SK-N-MC (cell line): ENCODE measurements around the gene CCDC17.

Experiments
- EZH2 ChIP-seq: fragments of 200-600 bp; sonication (generic); IDR thresholded peaks from one replicate; pipeline ENCODE4 v1.6.1; 2017; ENCODE audit warnings: antibody characterized with exemption
- FOXP2 ChIP-seq: optimal IDR thresholded peaks from 2 replicates; pipeline ENCODE3; 2011; ENCODE audit warnings: mild to moderate bottlenecking, moderate library complexity; ENCODE audit not compliant: insufficient read depth; ENCODE audit errors: extremely low read length, control extremely low read depth
- POLR2AphosphoS5 ChIP-seq: IDR thresholded peaks from 2 replicates; pipeline ENCODE4 v1.6.1; 2012; ENCODE audit warnings: mild to moderate bottlenecking, low read depth, low read length, borderline replicate concordance

DNA sequence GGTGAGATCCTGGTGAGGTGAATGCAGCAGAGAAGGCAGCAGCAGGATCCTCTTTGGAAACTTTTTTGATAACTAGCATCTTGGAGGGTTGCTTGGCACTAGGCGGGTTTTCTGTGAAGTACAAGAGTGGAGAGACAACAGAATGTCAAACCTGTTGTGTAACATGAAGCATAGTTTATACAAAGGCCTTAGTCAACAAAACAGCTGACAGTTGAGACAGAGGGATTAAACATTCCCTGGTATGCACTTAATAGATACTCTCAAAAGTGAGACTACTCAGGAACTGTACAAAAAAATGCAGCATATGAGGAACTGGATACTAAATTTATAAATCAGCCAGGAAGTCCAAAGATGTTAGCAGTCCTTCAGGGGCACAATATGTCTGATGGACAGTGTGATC is 16.4 kb upstream of the CCDC17 start:
- TF ChIP-seq FOXP2 (no peak), EZH2 (no peak), POLR2AphosphoS5 (no peak)
